GM12891 (cell line): ENCODE measurements around the gene EIF4G3.

ENCODE experiments used
- PAX5 ChIP-seq: IDR thresholded peaks from 2 replicates; pipeline ENCODE4 v1.6.1; 2011; ENCODE audit warnings: low read length, moderate library complexity, mild to moderate bottlenecking; ENCODE audit not compliant: insufficient read depth, severe bottlenecking
- POLR2A ChIP-seq: IDR thresholded peaks from 2 replicates; pipeline ENCODE4 v1.6.1; 2011; ENCODE audit warnings: low read depth, low read length, control low read depth
- POLR2AphosphoS5 ChIP-seq: IDR thresholded peaks from 2 replicates; pipeline ENCODE4 v1.6.1; 2011; ENCODE audit warnings: low read depth, low read length, control low read depth
- SPI1 ChIP-seq: IDR thresholded peaks from 2 replicates; pipeline ENCODE4 v1.6.1; 2011; ENCODE audit warnings: low read depth, low read length, control low read depth
- TAF1 ChIP-seq: IDR thresholded peaks from 2 replicates; pipeline ENCODE4 v1.6.1; 2011; ENCODE audit warnings: low read depth, low read length, control low read depth

DNA sequence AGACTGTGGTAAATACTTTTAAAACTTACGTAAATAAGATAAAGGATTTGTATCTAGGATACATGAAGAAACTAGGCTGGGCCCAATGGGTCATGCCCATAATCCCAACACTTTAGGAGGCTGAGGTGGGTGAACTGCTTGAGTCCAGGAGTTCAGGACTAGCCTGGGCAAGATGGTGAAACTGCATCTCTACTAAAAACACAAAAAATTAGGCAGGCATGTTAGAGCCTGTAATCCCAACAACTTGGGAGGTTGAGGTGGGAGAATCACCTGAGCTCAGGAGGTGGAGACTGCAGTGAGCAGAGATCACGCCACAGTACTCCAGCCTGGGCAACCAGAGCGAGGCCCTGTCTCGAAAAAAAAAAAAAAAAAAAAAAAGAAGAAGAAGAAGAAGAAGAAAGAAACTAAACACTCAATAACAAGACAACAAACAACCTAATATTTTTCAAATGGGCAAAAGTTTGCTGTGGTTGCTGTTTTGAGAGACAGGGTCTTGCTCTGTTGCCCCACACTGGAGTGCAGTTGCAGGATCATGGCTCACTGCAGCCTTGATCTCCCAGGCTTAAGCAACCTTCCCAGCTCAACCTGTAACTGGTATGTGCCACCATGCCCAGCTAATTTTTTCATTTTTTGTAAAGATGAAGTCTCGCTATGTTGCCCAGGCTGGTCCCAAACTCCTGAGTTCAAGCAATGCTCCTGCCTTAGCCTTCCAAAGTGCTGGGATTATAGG lies 78.3 kb downstream of the EIF4G3 start:
- TF ChIP-seq POLR2A (no peak), POLR2AphosphoS5 (no peak), PAX5 (no peak), TAF1 (no peak), SPI1 (no peak)
